Activated T-cell treated with anti-CD3 and anti-CD28 coated beads, Interleukin-2, amount 50 U/mL, for 72 hours (primary cell): ENCODE measurements around the gene SPACA1. TPM values are rescaled to one million over a fixed set of nuclear protein-coding genes. Genes with fewer than 3 reads are reported as not detected.

ENCODE experiments used
- ATAC-seq, 2 donors: fragments of 150-1000 bp; cut with Tn5 transposase; replicated peaks in 1 of 2; 2 replicates each; pipeline ENCODE4 v1.10.0; 2021; ENCODE audit warnings: moderate library complexity in 2 of 2, mild to moderate bottlenecking in 1 of 2
- DNase-seq, 2 donors: peaks; one replicate each; pipeline ENCODE4 v3.0.0; 2021 to 2022; ENCODE audit warnings: mixed read lengths in 1 of 2
- H3K27ac Mint-ChIP-seq: one replicate; pipeline ENCODE4 v1.8.0; 2022; ENCODE audit warnings: mild to moderate bottlenecking, moderate library complexity, mixed read lengths
- H3K27me3 Mint-ChIP-seq: one replicate; pipeline ENCODE4 v1.8.0; 2022; ENCODE audit warnings: low read depth, mixed read lengths
- H3K36me3 Mint-ChIP-seq, 2 donors: one replicate each; pipeline ENCODE4 v1.8.0; 2022; ENCODE audit warnings: mixed read lengths in 2 of 2, mild to moderate bottlenecking in 1 of 2; ENCODE audit not compliant: insufficient read depth in 2 of 2
- H3K4me1 Mint-ChIP-seq: one replicate; pipeline ENCODE4 v1.8.0; 2022; ENCODE audit warnings: low read depth, mixed read lengths
- H3K4me3 Mint-ChIP-seq, 2 donors: one replicate each; pipeline ENCODE4 v1.8.0; 2022; ENCODE audit warnings: mild to moderate bottlenecking in 2 of 2, mixed read lengths in 2 of 2, moderate library complexity in 2 of 2
- H3K9me3 Mint-ChIP-seq, 2 donors: one replicate each; pipeline ENCODE4 v1.8.0; 2022; ENCODE audit warnings: mixed read lengths in 2 of 2
- total RNA-seq, 2 donors: library from RNA; stranded (reverse); gene quantifications; one replicate each; pipeline ENCODE4 v1.2.3, GENCODE V29; 2022

Gene SPACA1
- total RNA-seq, 2 donors from 2014 or later, result not detected

DNA sequence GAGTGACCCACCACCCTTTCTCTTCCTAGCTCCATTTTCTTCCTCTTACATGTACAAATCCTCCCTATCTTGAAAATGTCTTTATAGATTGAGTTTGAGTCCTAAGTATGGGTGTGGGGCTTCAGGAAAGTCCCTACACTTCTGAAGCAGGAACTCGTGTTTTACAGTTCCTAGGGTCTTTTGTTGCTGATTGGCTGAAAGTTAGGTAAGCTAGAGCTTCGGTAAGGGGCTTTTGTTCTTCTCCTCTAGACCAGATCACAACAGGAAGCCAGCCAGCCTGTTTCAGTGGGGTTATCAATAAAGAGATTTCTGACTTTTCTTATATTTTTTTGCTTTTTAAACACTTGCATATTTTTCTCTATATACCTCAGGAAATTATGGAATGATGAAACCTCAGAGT, 67.2 kb downstream of the SPACA1 start:
- H3K4me1 Mint-ChIP-seq, result no peaks in the 10 kb centered on the region
- no peak for ATAC-seq

DNA sequence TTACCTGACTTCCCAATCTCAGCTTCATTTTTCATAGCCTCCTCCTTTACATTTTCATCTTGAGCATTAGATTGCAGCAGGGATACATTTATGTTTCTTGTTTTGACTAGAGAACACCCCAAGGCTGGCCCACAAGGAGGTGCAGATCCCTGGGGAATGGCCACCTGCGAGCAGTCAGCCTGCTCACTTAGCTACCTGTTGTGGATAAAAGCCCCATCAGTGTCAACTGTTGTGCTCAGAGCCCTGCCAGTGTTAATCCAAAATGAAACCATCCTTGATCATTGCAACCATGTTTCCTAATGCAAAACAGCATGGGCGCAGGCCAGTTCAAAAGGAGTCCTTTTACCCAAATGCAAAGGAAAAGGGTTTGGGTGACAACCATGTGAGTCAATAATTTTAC, 67.7 kb downstream of the SPACA1 start:
- H3K4me3 Mint-ChIP-seq, result no peak overlapping the region
- H3K27me3 Mint-ChIP-seq, result peaks cover 9% of the 10 kb centered on the region
- DNase-seq (no peak), ATAC-seq (no peak)
- H3K4me1 Mint-ChIP-seq, result no peaks in the 10 kb centered on the region
- no peaks in the 10 kb centered on the region for H3K9me3 Mint-ChIP-seq
- no peak overlapping the region for H3K27ac Mint-ChIP-seq
- no peaks in the 10 kb centered on the region for H3K36me3 Mint-ChIP-seq

More for the DNA sequence above, 67.2 kb downstream of the SPACA1 start:
- peaks cover 9% of the 10 kb centered on the region for H3K27me3 Mint-ChIP-seq
- no peak for DNase-seq
- H3K9me3 Mint-ChIP-seq, result no peaks in the 10 kb centered on the region
- no peaks in the 10 kb centered on the region for H3K36me3 Mint-ChIP-seq
- no peak overlapping the region for H3K27ac Mint-ChIP-seq
- no peak overlapping the region for H3K4me3 Mint-ChIP-seq

DNA sequence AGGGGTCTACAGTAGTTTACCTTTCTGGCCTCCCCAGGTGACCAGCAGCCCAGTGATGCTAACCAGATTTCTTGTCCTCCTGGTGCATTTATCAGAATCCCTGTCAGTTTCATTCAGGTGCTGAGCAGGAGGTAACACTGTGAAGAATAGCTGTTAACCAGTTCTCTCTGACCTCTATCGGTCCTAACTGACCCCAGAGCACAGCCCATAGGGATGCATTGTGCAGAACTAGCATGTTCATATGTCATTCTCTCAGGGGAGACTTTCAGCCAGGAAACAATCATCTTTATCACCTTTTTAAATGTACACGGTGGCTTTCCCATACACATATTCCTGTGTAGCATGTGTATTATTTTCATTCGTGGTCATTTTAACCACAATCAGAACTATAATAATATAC, 68.6 kb downstream of the SPACA1 start:
- no peak for DNase-seq
- H3K9me3 Mint-ChIP-seq, result no peaks in the 10 kb centered on the region
- H3K27ac Mint-ChIP-seq, result no peak overlapping the region
- ATAC-seq, result no peak
- peaks cover 9% of the 10 kb centered on the region for H3K27me3 Mint-ChIP-seq
- H3K36me3 Mint-ChIP-seq, result no peaks in the 10 kb centered on the region
- H3K4me1 Mint-ChIP-seq, result no peaks in the 10 kb centered on the region
- no peak overlapping the region for H3K4me3 Mint-ChIP-seq

Other genes starting within 250 kb of the SPACA1 start
- gene CNR1, start 118.5 kb downstream of the SPACA1 start, total RNA-seq, result under 1 TPM; 0.19 to 0.37 TPM